Measurements from ENCODE around the gene RILPL2.

- no peak for TF ChIP-seq ZNF274 (IDR thresholded peaks at IDR 0.05; ENCODE audit: low read depth, low read length)
- no peak for TF ChIP-seq SUZ12 (IDR thresholded peaks at IDR 0.05; ENCODE audit: extremely low read depth, insufficient read depth, insufficient read length)
- TF ChIP-seq YY1 (IDR thresholded peaks at IDR 0.05; ENCODE audit: insufficient read depth, insufficient read length) = no peak
These were observed 5.2 kb upstream of the RILPL2 start for GRCh38 chr12:123441523-123442164.

Data from NT2/D1 (cell line).